ENCODE measurements around the gene TARP.

TARP gene

DNA sequence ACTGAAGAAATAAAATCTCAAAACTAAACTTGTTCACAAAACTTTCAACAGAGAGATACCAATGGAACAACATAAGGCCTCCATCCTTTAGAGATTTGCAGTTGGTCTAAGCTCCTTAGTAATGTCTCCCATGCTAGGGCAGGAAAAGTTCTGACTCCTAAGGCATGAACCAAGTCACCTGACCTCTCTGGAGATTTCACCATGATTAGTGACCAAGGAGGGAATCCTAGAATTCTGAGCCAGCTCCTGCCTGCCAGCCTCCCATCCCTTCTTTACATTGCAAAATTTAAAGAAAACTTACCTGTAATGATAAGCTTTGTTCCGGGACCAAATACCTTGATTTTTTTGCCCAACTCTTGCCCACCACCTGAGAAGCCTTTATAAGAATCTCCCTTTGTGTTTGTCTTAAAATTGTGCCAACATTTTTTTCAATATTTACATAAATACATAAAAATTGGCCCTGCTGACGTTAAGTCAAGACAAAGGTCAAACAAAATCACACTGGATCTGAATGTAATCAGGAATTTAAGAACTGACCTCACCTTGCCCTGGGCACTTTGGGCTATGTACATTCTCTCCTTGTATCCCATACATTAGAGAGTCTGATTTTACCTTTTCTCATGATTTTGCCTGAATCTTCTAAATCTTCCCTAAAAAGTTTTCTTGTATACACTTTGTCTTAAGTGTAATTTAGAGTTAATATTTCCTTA, at the start of gene TARP:
TSS of gene TARP (minus strand) at position 351 of the 710 bp plus-strand sequence.
- DNase-seq (ENCODE audit: low read depth in 1 of 2, low spot score in 1 of 2): peak in 1 of 2 experiments; percentile 34
- Histone ChIP-seq H3K27ac (replicated peaks) (peak within 1 kb of the TSS; percentile 92), H3K27me3 (ENCODE audit: insufficient read depth, poor library complexity, severe bottlenecking) (no peaks in the 10 kb centered on the region), H3K4me3 (replicated peaks; ENCODE audit: insufficient read depth, low read length) (peak within 1 kb of the TSS; percentile 72)
- TF ChIP-seq SPI1 (IDR thresholded peaks at IDR 0.05; ENCODE audit: borderline replicate concordance, low read depth) (no peak), POLR2AphosphoS5 (IDR thresholded peaks at IDR 0.05; ENCODE audit: low read depth) (peak; percentile 49; the same call in 1 of the 2 replicates)

- Histone ChIP-seq H3K4me3 (replicated peaks; ENCODE audit: insufficient read depth, low read length) (no peak overlapping the region), H3K27me3 (ENCODE audit: insufficient read depth, poor library complexity, severe bottlenecking) (no peaks in the 10 kb centered on the region), H3K27ac (replicated peaks) (no peak overlapping the region)
- TF ChIP-seq GABPA (IDR thresholded peaks at IDR 0.05; ENCODE audit: low read depth): no peak
- no peak for TF ChIP-seq SPI1 (IDR thresholded peaks at IDR 0.05; ENCODE audit: borderline replicate concordance, low read depth)
- TF ChIP-seq, protein P1, sequence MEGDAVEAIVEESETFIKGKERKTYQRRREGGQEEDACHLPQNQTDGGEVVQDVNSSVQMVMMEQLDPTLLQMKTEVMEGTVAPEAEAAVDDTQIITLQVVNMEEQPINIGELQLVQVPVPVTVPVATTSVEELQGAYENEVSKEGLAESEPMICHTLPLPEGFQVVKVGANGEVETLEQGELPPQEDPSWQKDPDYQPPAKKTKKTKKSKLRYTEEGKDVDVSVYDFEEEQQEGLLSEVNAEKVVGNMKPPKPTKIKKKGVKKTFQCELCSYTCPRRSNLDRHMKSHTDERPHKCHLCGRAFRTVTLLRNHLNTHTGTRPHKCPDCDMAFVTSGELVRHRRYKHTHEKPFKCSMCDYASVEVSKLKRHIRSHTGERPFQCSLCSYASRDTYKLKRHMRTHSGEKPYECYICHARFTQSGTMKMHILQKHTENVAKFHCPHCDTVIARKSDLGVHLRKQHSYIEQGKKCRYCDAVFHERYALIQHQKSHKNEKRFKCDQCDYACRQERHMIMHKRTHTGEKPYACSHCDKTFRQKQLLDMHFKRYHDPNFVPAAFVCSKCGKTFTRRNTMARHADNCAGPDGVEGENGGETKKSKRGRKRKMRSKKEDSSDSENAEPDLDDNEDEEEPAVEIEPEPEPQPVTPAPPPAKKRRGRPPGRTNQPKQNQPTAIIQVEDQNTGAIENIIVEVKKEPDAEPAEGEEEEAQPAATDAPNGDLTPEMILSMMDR (IDR thresholded peaks at IDR 0.05; ENCODE audit: insufficient read depth, low read length): no peak
- TF ChIP-seq REST (IDR thresholded peaks at IDR 0.05; ENCODE audit: insufficient replicate concordance, low read depth): no peak
- no peak for TF ChIP-seq POLR2AphosphoS5 (IDR thresholded peaks at IDR 0.05; ENCODE audit: low read depth)
- DNase-seq (ENCODE audit: low read depth in 1 of 2, low spot score in 1 of 2): no peak
These were observed 49.7 kb upstream of the TARP start for GRCh38 chr7:38323156-38323555.

DNA sequence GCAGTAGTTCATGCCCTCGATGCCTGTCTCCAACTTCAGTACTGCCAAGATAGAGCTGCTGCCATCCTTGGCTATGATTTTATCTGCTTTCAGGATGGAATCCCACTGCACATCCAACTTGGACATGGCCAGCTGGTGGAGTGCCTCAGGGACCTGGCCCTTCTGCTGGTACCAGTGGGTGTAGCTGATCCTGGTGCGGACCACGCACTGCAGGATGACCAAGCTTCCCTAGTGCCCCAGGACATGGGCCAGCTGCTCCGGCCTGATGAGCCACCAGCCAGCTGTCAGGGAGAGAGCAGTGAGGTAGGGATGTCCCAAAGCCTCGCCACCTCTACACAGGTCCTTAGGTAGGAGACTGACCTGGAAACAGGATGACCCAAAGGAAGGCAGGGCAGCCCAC, 49.0 kb upstream of the TARP start:
- DNase-seq (ENCODE audit: low read depth in 1 of 2, low spot score in 1 of 2): no peak
- no peak overlapping the region for H3K27ac ChIP-seq (replicated peaks)
- TF ChIP-seq SPI1 (IDR thresholded peaks at IDR 0.05; ENCODE audit: borderline replicate concordance, low read depth): no peak
- no peak for TF ChIP-seq REST (IDR thresholded peaks at IDR 0.05; ENCODE audit: insufficient replicate concordance, low read depth)
- TF ChIP-seq GABPA (IDR thresholded peaks at IDR 0.05; ENCODE audit: low read depth): no peak
- TF ChIP-seq POLR2AphosphoS5 (IDR thresholded peaks at IDR 0.05; ENCODE audit: low read depth): no peak
- TF ChIP-seq, protein P1 (IDR thresholded peaks at IDR 0.05; ENCODE audit: insufficient read depth, low read length): no peak
- no peak overlapping the region for H3K4me3 ChIP-seq (replicated peaks; ENCODE audit: insufficient read depth, low read length)
- no peaks in the 10 kb centered on the region for H3K27me3 ChIP-seq (ENCODE audit: insufficient read depth, poor library complexity, severe bottlenecking)

DNA sequence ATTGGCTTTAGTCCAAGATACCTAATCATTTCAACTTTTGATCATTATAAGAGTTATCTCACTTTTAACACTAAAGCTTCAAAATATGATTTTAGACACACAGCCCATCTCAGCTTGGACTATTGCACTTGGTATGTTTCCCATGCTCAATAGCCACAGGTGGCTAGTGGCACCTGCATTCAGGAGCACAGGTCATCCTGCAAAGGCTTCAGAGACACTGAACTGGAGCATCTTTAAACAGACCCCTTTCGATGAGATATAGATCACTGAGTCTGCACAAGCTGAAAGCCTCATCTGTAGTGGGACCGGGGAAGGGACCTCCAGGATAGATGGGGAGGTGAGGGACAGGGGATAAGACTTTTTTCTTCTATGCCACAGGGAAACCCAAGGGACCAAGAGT, 48.5 kb upstream of the TARP start:
- DNase-seq (ENCODE audit: low read depth in 1 of 2, low spot score in 1 of 2): no peak
- no peaks in the 10 kb centered on the region for H3K27me3 ChIP-seq (ENCODE audit: insufficient read depth, poor library complexity, severe bottlenecking)
- no peak overlapping the region for H3K27ac ChIP-seq (replicated peaks)
- H3K4me3 ChIP-seq (replicated peaks; ENCODE audit: insufficient read depth, low read length): no peak overlapping the region
- TF ChIP-seq SPI1 (IDR thresholded peaks at IDR 0.05; ENCODE audit: borderline replicate concordance, low read depth) (no peak), POLR2AphosphoS5 (IDR thresholded peaks at IDR 0.05; ENCODE audit: low read depth) (no peak), GABPA (IDR thresholded peaks at IDR 0.05; ENCODE audit: low read depth) (no peak), REST (IDR thresholded peaks at IDR 0.05; ENCODE audit: insufficient replicate concordance, low read depth) (no peak)
- TF ChIP-seq, protein P1 (IDR thresholded peaks at IDR 0.05; ENCODE audit: insufficient read depth, low read length): no peak
